Measurements from ENCODE around the gene SERPINA9.
"Not testable (repeated sequence)": the region's sequence is repeated elsewhere in the genome, so short reads cannot be mapped to it uniquely, and the experiment has no call there.

The SERPINA9 gene

GRCh38 chr14:94485944-94486841 lies 10.2 kb upstream of the SERPINA9 start:
- DNase-seq, result peak; percentile 31

- no peak for DNase-seq
These were observed 8.5 kb upstream of the SERPINA9 start for GRCh38 chr14:94484481-94484880.

- no peak for DNase-seq
These were observed 7.8 kb upstream of the SERPINA9 start for GRCh38 chr14:94483729-94484275.

GRCh38 chr14:94483071-94483451 lies 7.1 kb upstream of the SERPINA9 start:
- DNase-seq, result no peak

GRCh38 chr14:94482132-94483070 lies 6.4 kb upstream of the SERPINA9 start:
- DNase-seq, result not testable (repeated sequence)

- no peak for DNase-seq
These were observed 5.6 kb upstream of the SERPINA9 start for GRCh38 chr14:94481468-94482131.

GRCh38 chr14:94480809-94481208 lies 4.8 kb upstream of the SERPINA9 start:
- DNase-seq, result no peak

GRCh38 chr14:94478420-94478819 lies 2.4 kb upstream of the SERPINA9 start:
- no peak for DNase-seq

- DNase-seq, result no peak
These were observed 1.4 kb downstream of the SERPINA9 start for GRCh38 chr14:94474581-94475031.

- DNase-seq, result no peak
These were observed 2.2 kb downstream of the SERPINA9 start for GRCh38 chr14:94473666-94474410.

- DNase-seq, result no peak
These were observed 3.2 kb downstream of the SERPINA9 start for GRCh38 chr14:94472842-94473241.

- DNase-seq, result no peak
These were observed 5.0 kb downstream of the SERPINA9 start for GRCh38 chr14:94471045-94471444.

- DNase-seq, result no peak
These were observed 5.7 kb downstream of the SERPINA9 start for GRCh38 chr14:94470311-94470710.

GRCh38 chr14:94469261-94469660 lies 6.7 kb downstream of the SERPINA9 start:
- DNase-seq, result no peak

GRCh38 chr14:94467728-94468520 lies 8.1 kb downstream of the SERPINA9 start:
- DNase-seq, result no peak

- DNase-seq, result no peak
These were observed 9.2 kb downstream of the SERPINA9 start for GRCh38 chr14:94466706-94467370.

- DNase-seq, result no peak
These were observed 11.0 kb downstream of the SERPINA9 start for GRCh38 chr14:94465042-94465441.

- no peak for DNase-seq
These were observed 11.7 kb downstream of the SERPINA9 start for GRCh38 chr14:94464290-94464689.

GRCh38 chr14:94462763-94463572 lies 13.0 kb downstream of the SERPINA9 start:
- DNase-seq, result no peak

- DNase-seq, result no peak
These were observed 13.8 kb downstream of the SERPINA9 start for GRCh38 chr14:94462219-94462551.
